AG04449 (cell line): ENCODE data around the gene CBX1.
A peak's percentile ranks its signal among the peaks of the same experiment; 100 is the strongest.

Source experiments
- CTCF ChIA-PET: fragments of 350-600 bp; formaldehyde crosslinking; extraction: SDS; loops from one replicate; lab custom pipeline; 2021; ENCODE audit warnings: antibody characterized with exemption; lab: Yijun Ruan, JAX
- POLR2A ChIA-PET: fragments of 400-600, 350-600 bp; formaldehyde crosslinking; extraction: SDS; loops from one replicate; lab custom pipeline; 2020; ENCODE audit warnings: antibody characterized with exemption, inconsistent platforms; lab: Yijun Ruan, JAX
- DNase-seq: peaks from one replicate; pipeline ENCODE4 v3.0.0-alpha.2; 2010; ENCODE audit warnings: low read depth, low spot score
- H3K4me3 ChIP-seq: 2 replicates; pipeline ENCODE4 v1.5.1; 2011; ENCODE audit warnings: low read depth, mild to moderate bottlenecking, control low read depth, low read length
- CTCF ChIP-seq: IDR thresholded peaks from one replicate; pipeline ENCODE4 v1.5.1; 2011; ENCODE audit warnings: mild to moderate bottlenecking, moderate library complexity, low read length, control low read depth, inconsistent platforms; ENCODE audit not compliant: insufficient read depth; ENCODE audit errors: missing control alignments

Gene CBX1

GRCh38 chr17:48101012-48101720 lies at the start of gene CBX1:
CBX1 (minus strand) TSS chr17:48101478; CDS start chr17:48077004, 24,474 bp downstream.
- TF ChIP-seq CTCF, result no peak
- ChIA-PET POLR2A (interaction anchor here (1.0 to 2.7 kb wide), 3 partner anchors 34 to 75 kb away, joined by 3 to 13 read pairs (median 7); partner anchors contain the start of gene NFE2L1), CTCF (interaction anchor here (0.5 to 7.3 kb wide), 4 partner anchors 22 to 395 kb away, joined by 3 to 68 read pairs (median 6); no protein-coding TSS in a partner anchor)
- peak; percentile 46 for DNase-seq
- H3K4me3 ChIP-seq, result peak within 1 kb of the TSS; percentile 88

GRCh38 chr17:48150597-48151001 lies 49.3 kb upstream of the CBX1 start:
- ChIA-PET POLR2A (no interaction called here), CTCF (interaction anchor here (0.7 to 4.3 kb wide), 3 partner anchors 18 to 465 kb away, joined by 3 to 21 read pairs (median 5); partner anchors contain the start of gene HOXB8)
- H3K4me3 ChIP-seq, result no peak overlapping the region
- TF ChIP-seq CTCF, result no peak
- no peak for DNase-seq

- DNase-seq, result no peak
- H3K4me3 ChIP-seq, result no peak overlapping the region
- no peak for TF ChIP-seq CTCF
- POLR2A ChIA-PET, result no interaction called here
- CTCF ChIA-PET, result interaction anchor here (0.6 to 11.5 kb wide), 5 partner anchors 9 to 207 kb away, joined by 3 to 88 read pairs (median 3); no protein-coding TSS in a partner anchor
Observed at GRCh38 chr17:48149787-48150463, 48.6 kb upstream of the CBX1 start.

GRCh38 chr17:48148854-48149786 lies 47.8 kb upstream of the CBX1 start:
- ChIA-PET CTCF (interaction anchor here (0.6 to 11.5 kb wide), 6 partner anchors 10 to 207 kb away, joined by 3 to 88 read pairs (median 3); no protein-coding TSS in a partner anchor), POLR2A (no interaction called here)
- no peak overlapping the region for H3K4me3 ChIP-seq
- no peak for DNase-seq
- TF ChIP-seq CTCF, result no peak

GRCh38 chr17:48148029-48148770 lies 46.9 kb upstream of the CBX1 start:
- DNase-seq, result no peak
- POLR2A ChIA-PET, result no interaction called here
- H3K4me3 ChIP-seq, result no peak overlapping the region
- CTCF ChIA-PET, result interaction anchor here (1.2 to 11.5 kb wide), 4 partner anchors 16 to 170 kb away, joined by 3 to 88 read pairs (median 4); no protein-coding TSS in a partner anchor
- no peak for TF ChIP-seq CTCF
